Cardiac muscle cell (in vitro differentiated cells and primary cell): ENCODE measurements around the gene TBC1D19. TPM values are rescaled to one million over a fixed set of nuclear protein-coding genes. Genes with fewer than 3 reads are reported as not detected.
A peak's percentile ranks its signal among the peaks of the same experiment; 100 is the strongest.

ENCODE experiments used
- DNase-seq, 2 donors: peaks; one replicate each; pipeline versions ENCODE4 v3.0.0 to v3.0.0-alpha.2; 2010 to 2017; ENCODE audit warnings: low read depth in 1 of 2, low spot score in 1 of 2
- H3K27ac ChIP-seq: fragments of 200-600 bp; sonication (generic); 2 replicates; pipeline ENCODE4 v1.5.1; 2016
- H3K27me3 ChIP-seq: fragments of 200-600 bp; sonication (generic); 2 replicates; pipeline ENCODE4 v1.6.0; 2016; ENCODE audit warnings: control low read depth
- H3K36me3 ChIP-seq: fragments of 200-600 bp; sonication (generic); 2 replicates; pipeline ENCODE4 v1.5.1; 2016; ENCODE audit warnings: control low read depth
- H3K4me1 ChIP-seq: fragments of 200-600 bp; sonication (generic); 2 replicates; pipeline ENCODE4 v1.8.1; 2017; ENCODE audit warnings: low read depth, mild to moderate bottlenecking, mixed run types
- H3K4me3 ChIP-seq: fragments of 200-600 bp; sonication (generic); 2 replicates; pipeline ENCODE4 v1.5.1; 2016; ENCODE audit warnings: mild to moderate bottlenecking
- H3K9me3 ChIP-seq: fragments of 200-600 bp; sonication (generic); 2 replicates; pipeline ENCODE4 v1.5.1; 2017; ENCODE audit warnings: low read depth, mild to moderate bottlenecking, control low read depth
- polyA plus RNA-seq: library from polyadenylated mRNA; unstranded; fragments of >200 nt; fragmentation: Nextera tagmentation; extraction: Ambion mirVana; gene quantifications from 2 replicates; pipeline ENCODE4 v1.2.1, GENCODE V29; 2016
- total RNA-seq: library from RNA; depleted of rRNA; stranded (reverse); fragments of >200 nt; gene quantifications from 2 replicates; pipeline ENCODE4 v1.2.3, GENCODE V29; 2016
- TF ChIP-seq, protein P1 (sequence below): IDR thresholded peaks from 2 replicates; pipeline ENCODE4 v1.5.1; 2012; ENCODE audit warnings: low read depth, mild to moderate bottlenecking, low read length

The TBC1D19 gene
- total and polyA plus RNA-seq, 2 experiments from 2014 or later = 10.9 to 17.3 TPM

DNA sequence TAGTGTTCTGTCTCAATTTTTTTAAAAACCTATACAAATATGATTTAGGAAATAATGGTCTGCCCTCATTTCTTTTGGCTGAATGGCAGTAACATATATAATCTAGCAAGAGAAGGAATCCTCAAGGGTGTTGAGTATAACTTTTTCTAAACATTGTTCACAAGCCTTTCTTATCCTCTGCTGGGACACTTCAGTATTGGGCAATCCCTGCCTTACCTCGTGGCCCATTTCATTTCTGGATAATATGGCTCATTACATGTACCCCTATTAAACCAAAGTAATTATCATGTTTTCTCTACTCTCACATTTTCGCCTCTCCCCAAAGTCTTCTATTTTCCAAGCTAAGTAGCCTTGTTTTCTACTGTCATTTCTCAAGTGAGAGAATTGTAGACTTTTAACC, 166.0 kb downstream of the TBC1D19 start:
- TF ChIP-seq, protein P1, sequence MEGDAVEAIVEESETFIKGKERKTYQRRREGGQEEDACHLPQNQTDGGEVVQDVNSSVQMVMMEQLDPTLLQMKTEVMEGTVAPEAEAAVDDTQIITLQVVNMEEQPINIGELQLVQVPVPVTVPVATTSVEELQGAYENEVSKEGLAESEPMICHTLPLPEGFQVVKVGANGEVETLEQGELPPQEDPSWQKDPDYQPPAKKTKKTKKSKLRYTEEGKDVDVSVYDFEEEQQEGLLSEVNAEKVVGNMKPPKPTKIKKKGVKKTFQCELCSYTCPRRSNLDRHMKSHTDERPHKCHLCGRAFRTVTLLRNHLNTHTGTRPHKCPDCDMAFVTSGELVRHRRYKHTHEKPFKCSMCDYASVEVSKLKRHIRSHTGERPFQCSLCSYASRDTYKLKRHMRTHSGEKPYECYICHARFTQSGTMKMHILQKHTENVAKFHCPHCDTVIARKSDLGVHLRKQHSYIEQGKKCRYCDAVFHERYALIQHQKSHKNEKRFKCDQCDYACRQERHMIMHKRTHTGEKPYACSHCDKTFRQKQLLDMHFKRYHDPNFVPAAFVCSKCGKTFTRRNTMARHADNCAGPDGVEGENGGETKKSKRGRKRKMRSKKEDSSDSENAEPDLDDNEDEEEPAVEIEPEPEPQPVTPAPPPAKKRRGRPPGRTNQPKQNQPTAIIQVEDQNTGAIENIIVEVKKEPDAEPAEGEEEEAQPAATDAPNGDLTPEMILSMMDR = no peak
- H3K27ac ChIP-seq = no peak overlapping the region

DNA sequence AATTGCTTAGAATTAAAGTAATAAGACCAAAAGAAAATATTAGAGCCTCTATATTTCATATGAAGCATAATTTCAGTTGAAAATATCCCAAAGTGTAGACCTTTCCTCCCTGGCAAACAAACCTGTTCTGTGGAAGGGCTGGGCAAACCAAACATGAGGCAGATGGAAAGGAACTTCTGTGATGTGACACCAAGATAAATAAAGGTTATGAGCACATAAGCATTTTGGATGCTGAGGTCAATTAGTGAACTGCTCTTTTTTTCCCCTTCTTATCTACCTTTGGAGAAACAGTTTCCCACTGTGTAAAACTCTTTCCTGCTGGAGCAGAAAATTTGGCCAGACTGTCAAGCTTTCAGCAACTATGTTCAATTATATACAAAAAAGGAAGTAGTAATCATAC, 167.1 kb downstream of the TBC1D19 start:
- Histone ChIP-seq H3K27me3 (no peaks in the 10 kb centered on the region), H3K9me3 (no peaks in the 10 kb centered on the region), H3K27ac (no peak overlapping the region), H3K4me1 (peaks cover 6% of the 10 kb centered on the region), H3K36me3 (no peaks in the 10 kb centered on the region), H3K4me3 (no peak overlapping the region)
- DNase-seq = no peak
- TF ChIP-seq, protein P1 = no peak

More for the DNA sequence above, 166.0 kb downstream of the TBC1D19 start:
- Histone ChIP-seq H3K9me3 (no peaks in the 10 kb centered on the region), H3K36me3 (no peaks in the 10 kb centered on the region), H3K27me3 (no peaks in the 10 kb centered on the region), H3K4me1 (peaks cover 6% of the 10 kb centered on the region), H3K4me3 (no peak overlapping the region)
- no peak for DNase-seq

DNA sequence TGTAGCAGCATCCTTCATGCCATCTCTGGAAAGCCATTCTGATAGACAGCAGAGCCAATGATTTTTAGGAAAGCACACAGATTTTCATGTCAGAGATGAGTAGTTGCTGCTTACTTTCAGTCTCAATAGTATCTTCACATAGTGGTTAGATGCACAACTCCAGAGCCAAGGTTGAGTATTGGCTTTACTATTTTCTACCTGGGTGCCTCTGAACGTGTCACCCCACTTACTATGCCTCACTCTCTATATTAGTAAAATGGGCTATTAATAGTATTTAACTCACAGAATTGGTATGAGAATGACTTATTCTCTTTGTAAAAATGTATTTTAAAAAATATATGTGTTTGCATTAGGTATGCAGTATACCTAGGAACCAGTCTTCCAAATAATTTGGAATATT, 168.0 kb downstream of the TBC1D19 start:
- no peaks in the 10 kb centered on the region for H3K36me3 ChIP-seq
- peaks cover 6% of the 10 kb centered on the region for H3K4me1 ChIP-seq
- no peak overlapping the region for H3K27ac ChIP-seq
- TF ChIP-seq, protein P1 = no peak
- no peak overlapping the region for H3K4me3 ChIP-seq
- no peak for DNase-seq
- H3K27me3 ChIP-seq = no peaks in the 10 kb centered on the region
- no peaks in the 10 kb centered on the region for H3K9me3 ChIP-seq

DNA sequence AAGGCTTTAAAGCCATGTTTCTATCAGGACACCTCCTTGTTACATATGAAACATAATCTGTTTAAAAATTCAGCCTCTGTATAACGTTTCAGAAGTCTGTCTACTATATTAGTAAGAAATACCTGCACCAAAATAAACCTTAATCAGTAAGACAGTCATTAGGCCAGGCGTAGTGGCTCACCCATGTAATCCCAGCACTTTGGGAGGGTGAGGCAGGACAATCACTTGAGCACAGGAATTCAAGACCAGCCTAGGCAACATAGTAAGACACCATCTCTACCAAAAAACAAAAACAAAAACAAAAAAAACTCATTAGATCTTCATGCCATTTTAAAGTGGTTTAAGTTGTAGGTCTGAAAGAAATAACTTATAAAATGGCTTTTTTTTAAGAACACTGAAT, 169.3 kb downstream of the TBC1D19 start:
- Histone ChIP-seq H3K9me3 (no peaks in the 10 kb centered on the region), H3K4me3 (no peak overlapping the region), H3K36me3 (no peaks in the 10 kb centered on the region), H3K27ac (no peak overlapping the region), H3K4me1 (peaks cover 6% of the 10 kb centered on the region), H3K27me3 (no peaks in the 10 kb centered on the region)
- TF ChIP-seq, protein P1 = no peak
- DNase-seq = no peak

DNA sequence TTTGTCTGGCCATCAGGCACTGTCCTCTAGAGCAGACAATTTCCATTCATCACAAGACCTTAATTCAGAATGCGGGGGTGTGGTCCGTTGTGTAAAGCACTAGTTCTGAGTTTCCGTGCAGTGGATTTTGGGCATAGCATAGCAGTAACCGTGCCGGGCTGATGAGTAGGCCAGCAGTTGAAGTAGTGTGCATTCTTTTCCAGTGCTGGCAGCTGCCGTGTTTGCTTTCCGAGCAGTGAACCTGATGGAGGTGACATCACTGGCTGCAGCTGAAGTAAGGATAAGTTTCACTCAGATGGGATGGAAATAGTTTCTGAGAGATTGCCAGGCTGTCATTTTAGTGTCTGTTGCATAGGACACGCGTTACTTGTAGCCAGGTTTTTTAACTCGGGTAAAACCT, 169.7 kb downstream of the TBC1D19 start:
- no peaks in the 10 kb centered on the region for H3K36me3 ChIP-seq
- peak; percentile 24 to 46 for DNase-seq
- H3K27ac ChIP-seq = no peak overlapping the region
- TF ChIP-seq, protein P1 = no peak
- peaks cover 4% of the 10 kb centered on the region for H3K4me1 ChIP-seq
- no peaks in the 10 kb centered on the region for H3K9me3 ChIP-seq
- no peak overlapping the region for H3K4me3 ChIP-seq
- H3K27me3 ChIP-seq = no peaks in the 10 kb centered on the region

DNA sequence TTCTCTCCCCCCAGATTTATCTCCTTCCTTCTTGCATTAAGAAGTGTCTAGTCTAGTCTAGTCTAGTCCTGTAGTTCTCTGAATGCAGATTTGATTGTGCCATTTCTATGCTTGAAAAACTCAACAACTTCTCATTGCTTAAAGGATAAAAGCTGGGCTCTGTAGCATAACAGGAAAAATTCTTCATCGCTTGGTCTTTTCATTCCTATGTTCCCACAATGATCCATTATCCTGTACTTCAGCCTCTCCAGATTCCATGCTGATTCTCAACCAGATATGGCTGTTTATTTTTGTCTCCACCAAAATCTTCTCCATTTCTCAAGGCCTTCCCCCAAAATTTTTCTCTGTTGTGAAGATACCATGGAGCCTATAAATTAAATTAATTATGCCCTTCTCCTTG, 173.9 kb downstream of the TBC1D19 start:
- H3K27ac ChIP-seq = no peak overlapping the region
- H3K4me1 ChIP-seq = no peaks in the 10 kb centered on the region
- TF ChIP-seq, protein P1 = no peak
- H3K27me3 ChIP-seq = no peaks in the 10 kb centered on the region
- no peaks in the 10 kb centered on the region for H3K9me3 ChIP-seq
- no peak overlapping the region for H3K4me3 ChIP-seq
- no peaks in the 10 kb centered on the region for H3K36me3 ChIP-seq
- no peak for DNase-seq
